Vagina (tissue), 2 donors: ENCODE measurements around the gene PSMD12.

Source experiments
- POLR2A ChIP-seq, 2 donors: fragments of 450-650 bp; IDR thresholded peaks; one replicate each; pipeline ENCODE4 v1.6.1; 2017; ENCODE audit warnings: antibody characterized with exemption in 2 of 2, mild to moderate bottlenecking in 2 of 2, moderate library complexity in 2 of 2
- POLR2AphosphoS5 ChIP-seq, 2 donors: sonication (generic); formaldehyde crosslinking; IDR thresholded peaks; one replicate each; pipeline ENCODE4 v1.9.0; 2017; ENCODE audit warnings: antibody characterized with exemption in 2 of 2, mild to moderate bottlenecking in 2 of 2, low read depth in 1 of 2; ENCODE audit not compliant: insufficient read depth in 1 of 2
- TF ChIP-seq, protein P1 (sequence below), 3 experiments: fragments of 450-650 bp in 2 of 3; fragments of 200-600 bp in 1 of 3; sonication (generic) in 1 of 3; IDR thresholded peaks; one replicate each; pipeline ENCODE4 v1.5.1; 2017 to 2019; ENCODE audit warnings: antibody characterized with exemption in 3 of 3, mild to moderate bottlenecking in 2 of 3, moderate library complexity in 2 of 3

DNA sequence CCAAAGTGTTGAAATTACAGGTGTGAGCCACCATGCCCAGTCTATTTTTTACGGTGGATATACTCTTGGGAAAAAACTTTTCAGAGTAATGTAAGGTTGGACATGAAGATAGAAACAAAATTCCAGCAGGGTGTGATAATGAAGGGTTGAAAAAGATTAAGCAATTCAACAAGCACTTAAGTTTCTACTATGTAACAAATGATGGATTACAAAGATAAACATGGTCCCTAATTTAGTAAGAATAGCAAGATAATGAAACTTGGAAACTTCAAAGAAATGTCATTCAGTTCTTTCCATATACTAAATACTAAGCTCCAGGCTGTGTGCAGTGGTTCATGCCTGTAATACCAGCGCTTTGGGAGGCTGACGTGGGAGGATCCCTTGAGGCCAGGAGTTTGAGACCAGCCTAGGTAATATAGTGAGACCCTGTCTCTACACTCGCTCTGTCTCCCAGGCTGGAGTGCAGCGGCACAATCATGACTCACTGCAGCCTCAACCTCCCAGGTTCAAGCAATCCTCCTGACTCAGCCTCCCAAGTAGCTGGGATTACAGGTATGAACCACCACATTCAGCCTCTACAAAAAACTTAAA lies 31.0 kb downstream of the PSMD12 start:
- TF ChIP-seq, protein P1, sequence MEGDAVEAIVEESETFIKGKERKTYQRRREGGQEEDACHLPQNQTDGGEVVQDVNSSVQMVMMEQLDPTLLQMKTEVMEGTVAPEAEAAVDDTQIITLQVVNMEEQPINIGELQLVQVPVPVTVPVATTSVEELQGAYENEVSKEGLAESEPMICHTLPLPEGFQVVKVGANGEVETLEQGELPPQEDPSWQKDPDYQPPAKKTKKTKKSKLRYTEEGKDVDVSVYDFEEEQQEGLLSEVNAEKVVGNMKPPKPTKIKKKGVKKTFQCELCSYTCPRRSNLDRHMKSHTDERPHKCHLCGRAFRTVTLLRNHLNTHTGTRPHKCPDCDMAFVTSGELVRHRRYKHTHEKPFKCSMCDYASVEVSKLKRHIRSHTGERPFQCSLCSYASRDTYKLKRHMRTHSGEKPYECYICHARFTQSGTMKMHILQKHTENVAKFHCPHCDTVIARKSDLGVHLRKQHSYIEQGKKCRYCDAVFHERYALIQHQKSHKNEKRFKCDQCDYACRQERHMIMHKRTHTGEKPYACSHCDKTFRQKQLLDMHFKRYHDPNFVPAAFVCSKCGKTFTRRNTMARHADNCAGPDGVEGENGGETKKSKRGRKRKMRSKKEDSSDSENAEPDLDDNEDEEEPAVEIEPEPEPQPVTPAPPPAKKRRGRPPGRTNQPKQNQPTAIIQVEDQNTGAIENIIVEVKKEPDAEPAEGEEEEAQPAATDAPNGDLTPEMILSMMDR (IDR thresholded peaks at IDR 0.05): no peak
- TF ChIP-seq POLR2A (IDR thresholded peaks at IDR 0.05) (no peak), POLR2AphosphoS5 (IDR thresholded peaks at IDR 0.05; ENCODE audit: insufficient read depth in 1 of 2, low read depth in 1 of 2) (no peak)
